GM18499 (cell line): ENCODE data around the gene SCG2.
"Not testable (repeated sequence)": the region's sequence is repeated elsewhere in the genome, so short reads cannot be mapped to it uniquely, and the experiment has no call there.

Experiments used
- ATAC-seq: cut with Tn5 transposase; IDR thresholded peaks from one replicate; pipeline ENCODE4 v1.9.1; 2021; ENCODE audit warnings: moderate number of reproducible peaks; ENCODE audit not compliant: insufficient read depth, unreplicated experiment

The SCG2 gene

GRCh38 chr2:223613017-223613950 lies 11.1 kb upstream of the SCG2 start:
- ATAC-seq, result no peak

- ATAC-seq, result no peak
Observed at GRCh38 chr2:223612501-223612900, 10.3 kb upstream of the SCG2 start.

- ATAC-seq, result no peak
Observed at GRCh38 chr2:223611061-223611460, 8.9 kb upstream of the SCG2 start.

- ATAC-seq, result no peak
Observed at GRCh38 chr2:223607476-223607875, 5.3 kb upstream of the SCG2 start.

GRCh38 chr2:223606946-223607345 lies 4.8 kb upstream of the SCG2 start:
- no peak for ATAC-seq

GRCh38 chr2:223604231-223604630 lies 2.1 kb upstream of the SCG2 start:
- no peak for ATAC-seq

- no peak for ATAC-seq
Observed at GRCh38 chr2:223602972-223603371, 811 bp upstream of the SCG2 start.

GRCh38 chr2:223601018-223601417 lies 1.1 kb downstream of the SCG2 start:
- ATAC-seq, result no peak

GRCh38 chr2:223599640-223600380 lies 2.4 kb downstream of the SCG2 start:
- ATAC-seq, result no peak

GRCh38 chr2:223598994-223599639 lies 3.0 kb downstream of the SCG2 start:
- ATAC-seq, result no peak

GRCh38 chr2:223597076-223597475 lies 5.1 kb downstream of the SCG2 start:
- ATAC-seq, result no peak

- ATAC-seq, result no peak
Observed at GRCh38 chr2:223596208-223596607, 6.0 kb downstream of the SCG2 start.

- ATAC-seq, result no peak
Observed at GRCh38 chr2:223594831-223595230, 7.3 kb downstream of the SCG2 start.

- no peak for ATAC-seq
Observed at GRCh38 chr2:223594259-223594658, 7.9 kb downstream of the SCG2 start.

- not testable (repeated sequence) for ATAC-seq
Observed at GRCh38 chr2:223592689-223593088, 9.5 kb downstream of the SCG2 start.

GRCh38 chr2:223591596-223591995 lies 10.6 kb downstream of the SCG2 start:
- no peak for ATAC-seq

- no peak for ATAC-seq
Observed at GRCh38 chr2:223590964-223591363, 11.2 kb downstream of the SCG2 start.

GRCh38 chr2:223589901-223590300 lies 12.3 kb downstream of the SCG2 start:
- ATAC-seq, result no peak

- ATAC-seq, result no peak
Observed at GRCh38 chr2:223588251-223588650, 13.9 kb downstream of the SCG2 start.

GRCh38 chr2:223587301-223587700 lies 14.9 kb downstream of the SCG2 start:
- ATAC-seq, result no peak

GRCh38 chr2:223586261-223586660 lies 15.9 kb downstream of the SCG2 start:
- no peak for ATAC-seq
